SU-DHL-6 (cell line): ENCODE data around the gene POLR3B.
"Not testable (repeated sequence)": the region's sequence is repeated elsewhere in the genome, so short reads cannot be mapped to it uniquely, and the experiment has no call there.

Experiments used
- H2AFZ ChIP-seq: fragments of 200-600 bp; sonication (generic); 2 replicates; pipeline ENCODE4 v1.6.1; 2014; ENCODE audit warnings: low read depth, mild to moderate bottlenecking, moderate library complexity, mixed read lengths, antibody characterized with exemption, low read length; ENCODE audit not compliant: severe bottlenecking
- H3F3A ChIP-seq: fragments of 200-600 bp; shearing (Covaris generic); 2 replicates; pipeline ENCODE4 v1.6.0; 2016; ENCODE audit warnings: antibody characterized with exemption, mild to moderate bottlenecking; ENCODE audit not compliant: insufficient read depth
- H3K27ac ChIP-seq: fragments of 200-600 bp; sonication (generic); 2 replicates; pipeline ENCODE4 v1.5.1; 2016; ENCODE audit warnings: low read depth, mild to moderate bottlenecking, low read length, moderate library complexity, mixed read lengths
- H3K27me3 ChIP-seq: fragments of 200-600 bp; sonication (generic), shearing (Covaris generic); 2 replicates; pipeline ENCODE4 v1.6.0; 2014; ENCODE audit warnings: mild to moderate bottlenecking, low read length
- H3K36me3 ChIP-seq: fragments of 200-600 bp; sonication (generic); 2 replicates; pipeline ENCODE4 v1.6.1; 2014; ENCODE audit warnings: mild to moderate bottlenecking, low read length, mixed read lengths
- H3K4me2 ChIP-seq: fragments of 300-600, 200-600 bp; shearing (Covaris generic), sonication (generic); 2 replicates; pipeline ENCODE4 v1.6.0; 2014; ENCODE audit warnings: low read length, low read depth, mild to moderate bottlenecking; ENCODE audit not compliant: poor library complexity, severe bottlenecking
- H3K4me3 ChIP-seq: fragments of 200-600 bp; sonication (generic); 2 replicates; pipeline ENCODE4 v1.5.1; 2014; ENCODE audit warnings: antibody characterized with exemption, low read length, mild to moderate bottlenecking, mixed read lengths; ENCODE audit not compliant: insufficient read depth, poor library complexity, severe bottlenecking
- H3K79me2 ChIP-seq: fragments of 200-600 bp; sonication (generic); 2 replicates; pipeline ENCODE4 v1.6.1; 2014; ENCODE audit warnings: mild to moderate bottlenecking, low read length, moderate library complexity; ENCODE audit not compliant: insufficient read depth
- H3K9ac ChIP-seq: fragments of 200-600 bp; sonication (generic); 2 replicates; pipeline ENCODE4 v1.7.0; 2014; ENCODE audit warnings: mild to moderate bottlenecking, low read length
- H3K9me2 ChIP-seq: fragments of 200-600 bp; sonication (generic); replicated peaks from 2 replicates; pipeline ENCODE4 v1.6.1; 2014; ENCODE audit warnings: low read length; ENCODE audit not compliant: insufficient read depth
- H3K9me3 ChIP-seq: fragments of 200-600 bp; sonication (generic); 2 replicates; pipeline ENCODE4 v1.6.1; 2014; ENCODE audit warnings: low read length, mixed read lengths; ENCODE audit not compliant: insufficient read depth
- H4K20me1 ChIP-seq: fragments of 200-600 bp; sonication (generic); 2 replicates; pipeline ENCODE4 v1.6.1; 2014; ENCODE audit warnings: low read depth, mild to moderate bottlenecking, antibody characterized with exemption, low read length, moderate library complexity, mixed read lengths
- CTCF ChIP-seq: fragments of 200-600 bp; sonication (generic); IDR thresholded peaks from one replicate; pipeline ENCODE4 v1.5.1; 2017; ENCODE audit warnings: antibody characterized with exemption, mild to moderate bottlenecking, low read length, moderate library complexity; ENCODE audit not compliant: insufficient read depth, poor library complexity, severe bottlenecking
- EZH2phosphoT487 ChIP-seq: fragments of 200-600 bp; sonication (generic), shearing (Covaris generic); conservative IDR thresholded peaks from 2 replicates; pipeline ENCODE4 v1.6.1; 2018; ENCODE audit warnings: mild to moderate bottlenecking, antibody characterized with exemption, low read length, moderate library complexity, mixed read lengths

Gene POLR3B

DNA sequence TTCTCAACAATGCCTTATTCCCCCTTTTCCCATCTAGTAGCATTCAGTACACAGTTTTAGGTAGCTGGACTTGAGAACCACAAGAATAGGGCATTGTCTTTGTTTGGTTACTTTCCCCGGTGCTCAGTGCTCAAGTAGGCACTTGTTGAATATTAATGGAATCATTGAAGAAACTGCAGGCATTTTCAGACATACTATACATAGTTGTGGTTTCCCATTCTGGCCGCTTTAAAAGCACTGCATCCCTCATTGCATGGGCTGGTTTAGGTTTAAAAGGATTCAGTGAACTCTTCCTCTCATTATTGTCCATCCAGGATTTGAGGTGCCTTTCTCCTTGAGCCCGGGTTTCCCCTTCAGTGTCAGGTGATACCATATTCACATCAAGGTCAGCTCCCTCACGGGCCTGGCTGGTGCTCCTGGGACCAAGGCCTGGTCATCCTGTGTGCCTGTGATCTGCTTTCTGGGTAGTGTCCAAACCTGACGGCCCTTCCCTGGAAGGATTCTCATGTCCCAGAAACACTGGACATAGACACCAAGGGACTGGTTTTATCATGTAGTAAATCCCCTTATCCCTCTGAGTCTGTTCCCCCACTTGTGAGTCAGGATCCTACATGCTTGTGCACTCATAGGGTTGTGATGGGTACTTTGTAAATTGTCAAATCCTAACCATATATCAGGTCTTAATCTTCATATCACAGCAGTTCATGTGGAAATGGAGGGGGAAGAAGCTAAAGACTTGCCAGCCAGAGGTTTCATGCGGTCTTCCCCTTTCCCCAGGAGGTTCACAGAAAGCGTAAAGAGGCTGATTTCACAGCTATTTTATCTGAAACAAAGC, 47.7 kb upstream of the POLR3B start:
- Histone ChIP-seq H3K4me2 (no peak overlapping the region), H3K9me3 (no peaks in the 10 kb centered on the region), H3K27me3 (no peaks in the 10 kb centered on the region), H3K27ac (no peak overlapping the region), H2AFZ (no peak overlapping the region), H4K20me1 (no peaks in the 10 kb centered on the region), H3K36me3 (no peaks in the 10 kb centered on the region), H3K79me2 (no peaks in the 10 kb centered on the region), H3K4me3 (no peak overlapping the region), H3F3A (no peaks in the 10 kb centered on the region), H3K9ac (no peak overlapping the region), H3K9me2 (no peaks in the 10 kb centered on the region)
- TF ChIP-seq EZH2phosphoT487 (no peak), CTCF (no peak)

- TF ChIP-seq CTCF, result no peak
- Histone ChIP-seq H3K4me2 (no peak overlapping the region), H3K9me3 (no peaks in the 10 kb centered on the region), H3K79me2 (no peaks in the 10 kb centered on the region), H3K9ac (no peak overlapping the region), H3F3A (no peaks in the 10 kb centered on the region), H3K4me3 (no peak overlapping the region), H3K27me3 (no peaks in the 10 kb centered on the region), H3K27ac (no peak overlapping the region), H3K36me3 (no peaks in the 10 kb centered on the region), H2AFZ (no peak overlapping the region), H4K20me1 (no peaks in the 10 kb centered on the region), H3K9me2 (no peaks in the 10 kb centered on the region)
These were observed 46.9 kb upstream of the POLR3B start for GRCh38 chr12:106310687-106311086.

DNA sequence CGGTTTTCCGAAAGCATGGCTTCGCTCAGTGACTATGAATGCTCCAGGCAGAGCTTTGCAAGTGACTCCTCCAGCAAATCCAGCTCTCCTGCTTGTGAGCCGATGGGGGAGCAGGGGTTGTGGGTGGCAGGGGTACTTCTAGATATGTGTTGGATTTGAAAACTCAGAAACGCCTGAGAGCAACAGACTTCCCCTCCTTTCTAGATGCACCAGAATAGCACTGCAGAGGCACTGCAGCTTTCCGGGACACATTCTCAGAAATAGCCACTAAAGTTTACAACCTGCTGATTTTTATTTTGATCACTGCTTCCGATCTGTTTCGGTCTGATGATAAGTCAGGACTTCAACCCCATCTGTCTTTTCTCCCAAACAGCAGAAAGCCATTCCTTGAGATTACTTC, 46.4 kb upstream of the POLR3B start:
- Histone ChIP-seq H3K9ac (no peak overlapping the region), H3K4me2 (no peak overlapping the region), H3K4me3 (no peak overlapping the region)

GRCh38 chr12:106313413-106313812, 44.1 kb upstream of the POLR3B start:
- H3K9me3 ChIP-seq, H3K9ac ChIP-seq: not testable (repeated sequence)

More for the DNA sequence above, 46.4 kb upstream of the POLR3B start:
- Histone ChIP-seq H4K20me1 (no peaks in the 10 kb centered on the region), H3K79me2 (no peaks in the 10 kb centered on the region), H3K36me3 (no peaks in the 10 kb centered on the region), H3K27me3 (no peaks in the 10 kb centered on the region), H3K27ac (no peak overlapping the region), H3K9me2 (no peaks in the 10 kb centered on the region), H3K9me3 (no peaks in the 10 kb centered on the region), H2AFZ (no peak overlapping the region), H3F3A (no peaks in the 10 kb centered on the region)
- TF ChIP-seq CTCF (no peak), EZH2phosphoT487 (no peak)

More at GRCh38 chr12:106313413-106313812, 44.1 kb upstream of the POLR3B start:
- not testable (repeated sequence) for H4K20me1 ChIP-seq, H3K36me3 ChIP-seq, H3K27ac ChIP-seq, H3K27me3 ChIP-seq, H3K9me2 ChIP-seq, H3F3A ChIP-seq, H2AFZ ChIP-seq, H3K4me3 ChIP-seq, H3K4me2 ChIP-seq, H3K79me2 ChIP-seq
